ENCODE results near the gene LSM8.
A peak's percentile ranks its signal among the peaks of the same experiment; 100 is the strongest.
"Not testable (repeated sequence)": the region's sequence is repeated elsewhere in the genome, so short reads cannot be mapped to it uniquely, and the experiment has no call there.

Gene LSM8

GRCh38 chr7:118183786-118184564, at the start of gene LSM8:
Gene LSM8 (plus strand): TSS chr7:118184164. CDS start chr7:118184224, 60 bp downstream.
- peak within 1 kb of the TSS; percentile 89 for H3K27ac ChIP-seq
- TF ChIP-seq CTCF (conservative IDR thresholded peaks at IDR 0.05) (no peak), ZFX (IDR thresholded peaks at IDR 0.05) (peak; percentile 95)

GRCh38 chr7:118134420-118134819, 49.5 kb upstream of the LSM8 start:
- not testable (repeated sequence) for H3K27ac ChIP-seq

GRCh38 chr7:118140468-118140867, 43.5 kb upstream of the LSM8 start:
- no peak for TF ChIP-seq CTCF (conservative IDR thresholded peaks at IDR 0.05)
- no peak for TF ChIP-seq ZFX (IDR thresholded peaks at IDR 0.05)
- H3K27ac ChIP-seq = no peak overlapping the region

- H3K27ac ChIP-seq = no peak overlapping the region
These were observed 42.0 kb upstream of the LSM8 start for GRCh38 chr7:118142012-118142411.

GRCh38 chr7:118148930-118149329, 35.0 kb upstream of the LSM8 start:
- no peak overlapping the region for H3K27ac ChIP-seq
- TF ChIP-seq ZFX (IDR thresholded peaks at IDR 0.05) (no peak), CTCF (conservative IDR thresholded peaks at IDR 0.05) (no peak)

More at GRCh38 chr7:118142012-118142411, 42.0 kb upstream of the LSM8 start:
- TF ChIP-seq ZFX (IDR thresholded peaks at IDR 0.05) (no peak), CTCF (conservative IDR thresholded peaks at IDR 0.05) (no peak)

GRCh38 chr7:118149394-118149793, 34.6 kb upstream of the LSM8 start:
- TF ChIP-seq ZFX (IDR thresholded peaks at IDR 0.05) (no peak), CTCF (conservative IDR thresholded peaks at IDR 0.05) (no peak)
- no peak overlapping the region for H3K27ac ChIP-seq

GRCh38 chr7:118151671-118152070, 32.3 kb upstream of the LSM8 start:
- TF ChIP-seq ZFX (IDR thresholded peaks at IDR 0.05) (no peak), CTCF (conservative IDR thresholded peaks at IDR 0.05) (no peak)
- H3K27ac ChIP-seq = no peak overlapping the region

- H3K27ac ChIP-seq = no peak overlapping the region
These were observed 31.8 kb upstream of the LSM8 start for GRCh38 chr7:118152149-118152548.

More at GRCh38 chr7:118152149-118152548, 31.8 kb upstream of the LSM8 start:
- TF ChIP-seq CTCF (conservative IDR thresholded peaks at IDR 0.05) (no peak), ZFX (IDR thresholded peaks at IDR 0.05) (no peak)
